Measurements from ENCODE around the gene TMEM198.

DNA sequence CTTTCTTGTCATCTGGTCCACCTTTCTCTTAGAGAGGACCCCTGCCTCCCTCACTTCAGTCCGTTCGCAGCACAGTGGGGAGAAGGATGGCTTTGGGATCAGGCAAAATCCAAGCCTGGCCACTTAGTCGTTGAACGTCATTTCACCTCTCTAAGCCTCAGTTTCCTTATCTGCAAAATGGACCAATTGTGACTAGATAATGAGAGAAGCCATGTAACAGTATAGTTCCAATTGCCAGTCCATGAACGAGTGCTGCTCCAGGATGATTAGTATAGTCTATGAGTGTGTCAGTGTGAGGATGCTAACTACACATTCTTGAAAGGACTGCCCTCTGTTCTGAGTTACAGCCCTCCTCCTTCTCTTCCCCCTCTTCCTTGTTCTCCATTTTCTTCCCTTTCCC is 29.3 kb downstream of the TMEM198 start:
- TF ChIP-seq, protein P1, sequence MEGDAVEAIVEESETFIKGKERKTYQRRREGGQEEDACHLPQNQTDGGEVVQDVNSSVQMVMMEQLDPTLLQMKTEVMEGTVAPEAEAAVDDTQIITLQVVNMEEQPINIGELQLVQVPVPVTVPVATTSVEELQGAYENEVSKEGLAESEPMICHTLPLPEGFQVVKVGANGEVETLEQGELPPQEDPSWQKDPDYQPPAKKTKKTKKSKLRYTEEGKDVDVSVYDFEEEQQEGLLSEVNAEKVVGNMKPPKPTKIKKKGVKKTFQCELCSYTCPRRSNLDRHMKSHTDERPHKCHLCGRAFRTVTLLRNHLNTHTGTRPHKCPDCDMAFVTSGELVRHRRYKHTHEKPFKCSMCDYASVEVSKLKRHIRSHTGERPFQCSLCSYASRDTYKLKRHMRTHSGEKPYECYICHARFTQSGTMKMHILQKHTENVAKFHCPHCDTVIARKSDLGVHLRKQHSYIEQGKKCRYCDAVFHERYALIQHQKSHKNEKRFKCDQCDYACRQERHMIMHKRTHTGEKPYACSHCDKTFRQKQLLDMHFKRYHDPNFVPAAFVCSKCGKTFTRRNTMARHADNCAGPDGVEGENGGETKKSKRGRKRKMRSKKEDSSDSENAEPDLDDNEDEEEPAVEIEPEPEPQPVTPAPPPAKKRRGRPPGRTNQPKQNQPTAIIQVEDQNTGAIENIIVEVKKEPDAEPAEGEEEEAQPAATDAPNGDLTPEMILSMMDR (conservative IDR thresholded peaks at IDR 0.05; ENCODE audit: low read length), result no peak
- TF ChIP-seq EZH2phosphoT487 (IDR thresholded peaks at IDR 0.05; ENCODE audit: borderline replicate concordance, low read depth, low read length), result no peak
